Mesothelial cell of epicardium (in vitro differentiated cells): Measurements from ENCODE around the gene ACTR1B. TPM values are rescaled to one million over a fixed set of nuclear protein-coding genes. Genes with fewer than 3 reads are reported as not detected.
"Not testable (repeated sequence)": the region's sequence is repeated elsewhere in the genome, so short reads cannot be mapped to it uniquely, and the experiment has no call there.

Experiments
- DNase-seq, 2 experiments: peaks; one replicate each; pipeline ENCODE4 v3.0.0; 2021; ENCODE audit warnings: low spot score in 2 of 2; ENCODE audit not compliant: unreplicated experiment in 2 of 2
- H3K27ac Mint-ChIP-seq: 2 replicates; pipeline ENCODE4 v1.8.0; 2021; ENCODE audit warnings: mixed read lengths
- H3K27me3 Mint-ChIP-seq: 2 replicates; pipeline ENCODE4 v1.8.0; 2021; ENCODE audit warnings: low read depth, mixed read lengths
- H3K36me3 Mint-ChIP-seq: 2 replicates; pipeline ENCODE4 v1.8.0; 2021; ENCODE audit warnings: mixed read lengths
- H3K4me1 Mint-ChIP-seq: 2 replicates; pipeline ENCODE4 v1.8.0; 2021; ENCODE audit warnings: mixed read lengths
- H3K4me3 Mint-ChIP-seq: 2 replicates; pipeline ENCODE4 v1.8.0; 2021; ENCODE audit warnings: mild to moderate bottlenecking, moderate library complexity, mixed read lengths
- H3K9me3 Mint-ChIP-seq: 2 replicates; pipeline ENCODE4 v1.8.0; 2021; ENCODE audit warnings: mixed read lengths
- total RNA-seq: library from RNA; stranded (reverse); gene quantifications from 3 replicates; pipeline ENCODE4 v1.2.1, GENCODE V29; 2021
- TF ChIP-seq, protein P1 (sequence below): fragments of 200-600 bp; sonication (generic); IDR thresholded peaks from one replicate; pipeline ENCODE4 v1.5.0; 2021; ENCODE audit warnings: antibody characterized with exemption; ENCODE audit not compliant: unreplicated experiment

The ACTR1B gene
- total RNA-seq, 1 donor from 2014 or later = 74.3 TPM

DNA sequence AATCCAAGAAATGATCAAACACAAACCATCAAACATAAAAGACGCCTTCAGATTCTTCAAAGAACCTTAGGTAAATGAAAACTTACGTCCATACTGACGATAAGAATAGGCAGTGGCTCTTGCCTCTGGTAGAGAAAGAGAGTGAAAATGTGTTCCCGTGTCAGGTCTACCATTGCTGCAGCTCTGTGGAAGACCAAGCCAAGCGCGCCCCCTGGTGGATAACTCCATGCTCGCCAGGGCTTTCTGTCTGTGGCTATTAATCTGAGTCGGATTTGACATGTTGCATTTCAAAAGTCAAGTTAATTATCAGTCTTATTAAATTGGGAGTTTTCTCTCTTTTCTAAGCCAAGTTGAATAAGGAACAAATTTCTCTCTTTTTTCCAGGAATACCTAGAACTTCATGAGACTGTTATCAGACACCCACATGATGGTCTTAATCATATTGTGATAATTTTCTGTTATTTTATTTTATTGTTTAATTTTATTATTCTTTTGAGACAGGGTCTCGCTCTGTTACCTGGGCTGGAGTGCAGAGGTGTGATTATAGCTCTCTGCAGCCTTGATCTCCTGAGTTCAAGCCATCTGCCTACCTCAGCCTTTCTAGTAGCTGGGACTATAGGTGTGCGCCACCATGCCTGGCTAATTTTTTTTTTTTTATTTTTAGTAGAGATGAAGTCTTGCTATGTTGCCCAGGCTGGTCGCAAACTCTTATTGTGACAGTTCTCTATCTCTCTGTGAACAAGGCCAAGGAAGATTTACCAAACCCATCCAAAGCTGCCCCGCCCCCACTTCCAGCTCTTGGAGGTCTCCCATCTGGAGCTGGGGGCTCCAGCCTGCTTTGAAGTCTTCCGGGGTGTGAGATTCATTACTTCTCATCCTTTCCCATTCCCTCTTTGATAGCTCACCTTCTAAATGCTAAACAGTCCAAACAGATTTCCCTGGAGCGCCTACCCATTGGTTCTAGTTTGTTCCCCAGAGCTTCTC, 33.7 kb upstream of the ACTR1B start:
- Mint-ChIP-seq H3K4me1 (peaks cover 15% of the 10 kb centered on the region), H3K27me3 (no peaks in the 10 kb centered on the region), H3K27ac (no peak overlapping the region), H3K4me3 (peak overlapping the region; percentile 2), H3K9me3 (peaks cover 9% of the 10 kb centered on the region), H3K36me3 (no peaks in the 10 kb centered on the region)
- peak; percentile 80 to 92 for DNase-seq
- TF ChIP-seq, protein P1, sequence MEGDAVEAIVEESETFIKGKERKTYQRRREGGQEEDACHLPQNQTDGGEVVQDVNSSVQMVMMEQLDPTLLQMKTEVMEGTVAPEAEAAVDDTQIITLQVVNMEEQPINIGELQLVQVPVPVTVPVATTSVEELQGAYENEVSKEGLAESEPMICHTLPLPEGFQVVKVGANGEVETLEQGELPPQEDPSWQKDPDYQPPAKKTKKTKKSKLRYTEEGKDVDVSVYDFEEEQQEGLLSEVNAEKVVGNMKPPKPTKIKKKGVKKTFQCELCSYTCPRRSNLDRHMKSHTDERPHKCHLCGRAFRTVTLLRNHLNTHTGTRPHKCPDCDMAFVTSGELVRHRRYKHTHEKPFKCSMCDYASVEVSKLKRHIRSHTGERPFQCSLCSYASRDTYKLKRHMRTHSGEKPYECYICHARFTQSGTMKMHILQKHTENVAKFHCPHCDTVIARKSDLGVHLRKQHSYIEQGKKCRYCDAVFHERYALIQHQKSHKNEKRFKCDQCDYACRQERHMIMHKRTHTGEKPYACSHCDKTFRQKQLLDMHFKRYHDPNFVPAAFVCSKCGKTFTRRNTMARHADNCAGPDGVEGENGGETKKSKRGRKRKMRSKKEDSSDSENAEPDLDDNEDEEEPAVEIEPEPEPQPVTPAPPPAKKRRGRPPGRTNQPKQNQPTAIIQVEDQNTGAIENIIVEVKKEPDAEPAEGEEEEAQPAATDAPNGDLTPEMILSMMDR = peak; percentile 98

DNA sequence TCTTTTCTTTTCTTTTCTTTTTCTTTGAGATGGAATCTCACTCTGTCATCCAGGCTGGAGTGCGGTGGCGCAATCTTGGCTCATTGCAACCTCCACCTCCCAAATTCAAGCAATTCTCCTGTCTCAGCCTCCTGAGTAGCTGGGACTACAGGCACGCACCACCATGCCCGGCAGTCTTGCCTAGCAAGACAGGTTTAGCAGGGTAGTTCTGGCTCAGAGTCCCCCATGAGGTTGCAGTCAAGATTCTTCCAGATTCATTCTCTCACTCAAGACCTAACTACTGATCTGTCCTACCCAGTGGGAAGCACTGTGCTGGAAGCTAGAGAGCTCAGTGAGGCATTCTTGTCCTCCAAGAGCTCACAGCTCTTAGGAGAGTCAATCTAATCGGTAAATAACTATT, 31.9 kb upstream of the ACTR1B start:
- Mint-ChIP-seq H3K27ac (peak overlapping the region; percentile 24), H3K9me3 (peaks cover 9% of the 10 kb centered on the region), H3K36me3 (no peaks in the 10 kb centered on the region), H3K27me3 (no peaks in the 10 kb centered on the region), H3K4me1 (peaks cover 22% of the 10 kb centered on the region), H3K4me3 (no peak overlapping the region)
- peak in 1 of 2 experiments; percentile 9 for DNase-seq
- TF ChIP-seq, protein P1 = no peak

DNA sequence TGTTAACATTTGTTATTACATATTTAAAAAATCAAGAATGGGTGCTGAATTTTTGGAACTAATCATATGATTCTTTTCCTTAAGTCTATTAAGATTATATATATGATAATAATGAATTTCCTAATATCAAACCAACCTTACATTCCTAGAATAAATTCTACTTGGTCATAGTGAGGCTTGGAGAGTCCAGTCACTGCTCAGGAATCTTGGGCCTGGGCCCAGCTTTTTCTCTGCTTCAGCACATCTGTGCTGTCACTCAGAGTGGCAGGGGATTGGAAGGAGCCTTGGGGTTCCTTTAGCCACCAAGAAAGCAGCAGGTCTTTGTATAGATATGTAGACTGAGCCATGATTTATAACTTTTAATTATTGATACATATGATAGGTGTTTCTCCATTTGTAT, 29.6 kb upstream of the ACTR1B start:
- TF ChIP-seq, protein P1 = no peak

DNA sequence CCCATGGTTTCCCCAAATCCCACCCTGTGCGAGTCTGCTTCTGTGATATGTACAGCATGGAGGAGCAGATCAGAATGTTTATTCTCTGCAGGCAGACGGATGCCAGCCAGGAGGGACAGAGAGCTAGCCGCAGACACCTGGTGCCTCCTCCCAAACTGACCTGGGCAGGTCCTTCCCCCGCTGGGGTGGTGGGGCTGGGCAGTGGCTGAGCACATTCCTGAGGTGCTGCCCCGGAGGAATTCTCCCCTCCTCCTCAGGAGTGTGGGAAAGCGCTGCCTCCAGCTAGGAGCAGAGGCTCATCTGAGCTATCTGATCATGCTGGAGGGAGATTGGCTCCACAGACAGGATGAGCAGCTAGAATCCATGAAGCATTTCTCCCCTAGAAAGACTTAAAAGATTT, 27.3 kb upstream of the ACTR1B start:
- no peaks in the 10 kb centered on the region for H3K27me3 Mint-ChIP-seq
- peak overlapping the region; percentile 15 for H3K27ac Mint-ChIP-seq
- H3K4me1 Mint-ChIP-seq = peaks cover 25% of the 10 kb centered on the region
- H3K4me3 Mint-ChIP-seq = no peak overlapping the region
- TF ChIP-seq, protein P1 = no peak
- no peaks in the 10 kb centered on the region for H3K36me3 Mint-ChIP-seq
- peak in 1 of 2 experiments; percentile 35 for DNase-seq
- peaks cover 9% of the 10 kb centered on the region for H3K9me3 Mint-ChIP-seq

More for the DNA sequence above, 29.6 kb upstream of the ACTR1B start:
- DNase-seq = no peak
- no peak overlapping the region for H3K27ac Mint-ChIP-seq
- H3K27me3 Mint-ChIP-seq = no peaks in the 10 kb centered on the region
- H3K4me1 Mint-ChIP-seq = peaks cover 25% of the 10 kb centered on the region
- H3K4me3 Mint-ChIP-seq = no peak overlapping the region
- peaks cover 9% of the 10 kb centered on the region for H3K9me3 Mint-ChIP-seq
- H3K36me3 Mint-ChIP-seq = no peaks in the 10 kb centered on the region

DNA sequence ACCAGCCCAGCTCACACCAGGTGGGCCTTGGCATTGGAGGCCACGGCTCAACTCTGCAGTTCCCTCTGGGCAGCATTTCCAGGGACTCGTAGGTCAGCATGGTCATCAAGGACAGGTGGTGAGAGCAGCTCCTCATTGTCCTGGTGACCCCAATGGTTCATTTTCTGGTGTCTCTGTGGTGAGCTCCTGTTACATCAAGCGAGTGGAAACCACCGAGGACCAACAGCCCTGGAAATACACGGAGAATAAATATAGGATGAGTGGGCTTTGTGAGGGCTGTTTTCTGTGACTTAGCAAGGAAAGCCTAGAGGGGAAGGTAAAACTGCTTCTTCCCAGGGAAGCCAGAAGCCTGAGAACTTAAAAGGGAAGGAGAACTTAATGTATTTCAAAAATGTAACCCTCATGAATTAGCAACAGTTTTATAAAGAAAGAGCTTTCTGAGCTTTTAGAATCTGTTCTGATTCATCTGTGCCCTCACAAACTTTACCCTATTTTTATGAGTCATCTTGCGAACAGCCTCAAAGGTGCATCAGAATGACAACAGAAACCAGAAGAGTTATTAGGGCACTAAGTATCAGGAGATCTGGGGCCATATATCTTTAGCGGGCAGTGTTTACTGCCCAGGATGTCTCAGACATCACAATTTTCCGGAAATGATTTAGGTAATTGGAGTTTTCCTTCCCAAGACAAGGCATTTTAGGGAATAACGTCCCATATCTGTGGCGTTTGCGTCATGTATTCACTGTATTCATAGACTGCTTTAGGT, 24.4 kb upstream of the ACTR1B start:
- H3K4me1 Mint-ChIP-seq = peaks cover 15% of the 10 kb centered on the region
- TF ChIP-seq, protein P1 = no peak
- peak overlapping the region; percentile 49 for H3K27ac Mint-ChIP-seq
- H3K9me3 Mint-ChIP-seq = peaks cover 5% of the 10 kb centered on the region
- no peaks in the 10 kb centered on the region for H3K36me3 Mint-ChIP-seq
- H3K27me3 Mint-ChIP-seq = no peaks in the 10 kb centered on the region
- DNase-seq = peak in 1 of 2 experiments; percentile 25
- no peak overlapping the region for H3K4me3 Mint-ChIP-seq

DNA sequence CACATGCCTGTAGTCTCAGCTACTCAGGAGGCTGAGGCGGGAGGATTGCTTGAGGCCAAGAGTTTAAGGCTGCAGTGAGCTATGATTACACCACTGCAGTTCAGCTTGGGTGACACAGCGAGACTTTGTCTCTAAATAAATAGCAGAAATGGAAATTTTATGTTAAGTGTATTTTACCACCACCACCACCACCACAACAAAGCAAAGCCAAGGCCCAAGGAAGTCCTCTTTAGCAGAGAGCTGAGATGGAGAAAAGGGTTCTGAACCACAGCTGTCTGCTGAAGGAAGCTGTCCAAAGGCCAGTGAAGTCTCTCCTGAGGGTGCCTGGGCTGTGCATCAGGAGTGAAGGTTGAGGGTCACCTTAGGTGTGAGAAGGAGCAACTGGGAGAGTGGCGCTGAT, 23.4 kb upstream of the ACTR1B start:
- H3K36me3 Mint-ChIP-seq = not testable (repeated sequence)
- peak in 1 of 2 experiments; percentile 2 for DNase-seq

More for the DNA sequence above, 23.4 kb upstream of the ACTR1B start:
- H3K4me1 Mint-ChIP-seq = peaks cover 15% of the 10 kb centered on the region
- H3K9me3 Mint-ChIP-seq, H3K27me3 Mint-ChIP-seq, H3K27ac Mint-ChIP-seq, H3K4me3 Mint-ChIP-seq: not testable (repeated sequence)
